ENCODE results near the gene DKK2. TPM values are rescaled to one million over a fixed set of nuclear protein-coding genes. Genes with fewer than 3 reads are reported as not detected.

Gene DKK2
- total and polyA plus RNA-seq, 2 donors from 2014 or later: 0.19 to 0.22 TPM

DNA sequence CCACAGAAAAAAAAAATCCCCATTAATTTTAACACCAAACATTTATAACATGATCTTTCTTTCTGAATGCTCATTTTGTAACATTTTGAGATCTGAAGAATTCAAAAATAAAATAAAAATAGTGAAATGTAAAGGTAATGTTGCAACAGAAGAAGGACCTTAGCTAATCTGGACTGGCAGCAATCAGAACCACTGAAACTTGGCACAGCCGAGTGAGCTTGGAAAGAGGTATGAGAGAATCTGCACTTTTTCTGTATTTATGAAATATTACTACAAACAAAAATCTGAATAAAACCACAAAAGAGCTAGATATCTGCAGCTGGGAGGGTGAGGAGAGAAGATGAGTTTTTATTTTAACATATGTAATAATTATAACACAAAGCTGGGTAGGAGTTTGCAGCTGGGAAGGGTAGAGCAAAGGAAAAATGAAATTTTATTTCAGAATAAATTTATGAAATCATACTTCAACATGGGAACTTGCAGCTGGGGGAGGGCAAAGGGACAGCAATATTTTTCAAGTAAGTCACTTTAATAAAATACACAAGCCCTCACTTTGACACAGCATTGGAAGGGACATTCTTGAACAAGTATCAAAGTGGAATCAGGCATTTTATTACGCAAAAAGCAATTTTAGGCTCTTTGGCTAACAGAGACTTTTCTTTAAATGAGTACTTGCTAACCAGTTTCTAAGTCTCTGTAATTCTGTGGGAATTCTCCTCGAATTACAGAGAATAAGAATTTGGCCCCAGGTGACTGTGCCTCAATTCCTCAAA is 26.7 kb downstream of the DKK2 start:
- FAIRE-seq: no peak
- TF ChIP-seq, protein P1, sequence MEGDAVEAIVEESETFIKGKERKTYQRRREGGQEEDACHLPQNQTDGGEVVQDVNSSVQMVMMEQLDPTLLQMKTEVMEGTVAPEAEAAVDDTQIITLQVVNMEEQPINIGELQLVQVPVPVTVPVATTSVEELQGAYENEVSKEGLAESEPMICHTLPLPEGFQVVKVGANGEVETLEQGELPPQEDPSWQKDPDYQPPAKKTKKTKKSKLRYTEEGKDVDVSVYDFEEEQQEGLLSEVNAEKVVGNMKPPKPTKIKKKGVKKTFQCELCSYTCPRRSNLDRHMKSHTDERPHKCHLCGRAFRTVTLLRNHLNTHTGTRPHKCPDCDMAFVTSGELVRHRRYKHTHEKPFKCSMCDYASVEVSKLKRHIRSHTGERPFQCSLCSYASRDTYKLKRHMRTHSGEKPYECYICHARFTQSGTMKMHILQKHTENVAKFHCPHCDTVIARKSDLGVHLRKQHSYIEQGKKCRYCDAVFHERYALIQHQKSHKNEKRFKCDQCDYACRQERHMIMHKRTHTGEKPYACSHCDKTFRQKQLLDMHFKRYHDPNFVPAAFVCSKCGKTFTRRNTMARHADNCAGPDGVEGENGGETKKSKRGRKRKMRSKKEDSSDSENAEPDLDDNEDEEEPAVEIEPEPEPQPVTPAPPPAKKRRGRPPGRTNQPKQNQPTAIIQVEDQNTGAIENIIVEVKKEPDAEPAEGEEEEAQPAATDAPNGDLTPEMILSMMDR (IDR thresholded peaks at IDR 0.05; ENCODE audit: borderline replicate concordance, extremely low read depth, insufficient read depth): no peak
- Histone ChIP-seq H3K4me3 (ENCODE audit: low read length in 3 of 3) (no peak overlapping the region), H3K9me3 (ENCODE audit: control insufficient read depth in 2 of 3, insufficient read depth in 1 of 3, low read length in 3 of 3) (no peaks in the 10 kb centered on the region), H3K27me3 (ENCODE audit: control insufficient read depth, insufficient read depth, low read length) (no peaks in the 10 kb centered on the region), H3K4me1 (ENCODE audit: control insufficient read depth in 2 of 3, insufficient read depth in 2 of 3, low read depth in 1 of 3, low read length in 3 of 3) (no peaks in the 10 kb centered on the region), H3K27ac (ENCODE audit: low read depth in 2 of 2, low read length in 2 of 2) (no peak overlapping the region), H3K9ac (ENCODE audit: low read length in 3 of 3) (no peak overlapping the region), H3K36me3 (ENCODE audit: control insufficient read depth in 2 of 3, insufficient read depth in 3 of 3, low read length in 3 of 3) (no peaks in the 10 kb centered on the region)
- intact Hi-C loops (cut with DNase I): no loop called here
- DNase-seq: no peak

DNA sequence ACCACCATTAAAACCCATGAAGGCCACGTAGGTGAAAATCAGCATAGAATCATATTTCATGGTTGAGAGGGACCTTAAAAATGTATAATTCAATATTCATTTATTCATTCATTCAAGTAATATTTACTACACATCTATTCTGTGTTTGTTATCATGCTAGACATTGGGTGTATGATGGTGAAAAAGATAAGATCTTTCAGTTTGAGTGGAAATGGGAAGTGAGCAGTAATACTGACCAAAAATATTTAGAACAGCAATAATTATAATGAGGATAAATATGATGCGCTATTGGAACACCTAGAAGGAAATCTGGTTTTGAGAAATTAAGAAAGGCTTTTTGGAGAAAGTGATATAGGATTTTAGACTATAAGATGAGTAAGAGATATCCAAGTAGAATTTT is 28.0 kb downstream of the DKK2 start:
- DNase-seq (no peak), FAIRE-seq (no peak)
- H3K9me3 ChIP-seq (ENCODE audit: control insufficient read depth in 2 of 3, insufficient read depth in 1 of 3, low read length in 3 of 3): no peaks in the 10 kb centered on the region
- no peaks in the 10 kb centered on the region for H3K4me1 ChIP-seq (ENCODE audit: control insufficient read depth in 2 of 3, insufficient read depth in 2 of 3, low read depth in 1 of 3, low read length in 3 of 3)
- no peak overlapping the region for H3K4me3 ChIP-seq (ENCODE audit: low read length in 3 of 3)
- H3K27ac ChIP-seq (ENCODE audit: low read depth in 2 of 2, low read length in 2 of 2): no peak overlapping the region
- intact Hi-C loops (cut with DNase I): no loop called here
- H3K36me3 ChIP-seq (ENCODE audit: control insufficient read depth in 2 of 3, insufficient read depth in 3 of 3, low read length in 3 of 3): no peaks in the 10 kb centered on the region
- no peaks in the 10 kb centered on the region for H3K27me3 ChIP-seq (ENCODE audit: control insufficient read depth, insufficient read depth, low read length)
- H3K9ac ChIP-seq (ENCODE audit: low read length in 3 of 3): no peak overlapping the region
- TF ChIP-seq, protein P1 (IDR thresholded peaks at IDR 0.05; ENCODE audit: borderline replicate concordance, extremely low read depth, insufficient read depth): no peak

- H3K27ac ChIP-seq (ENCODE audit: low read depth in 2 of 2, low read length in 2 of 2): no peak overlapping the region
- H3K36me3 ChIP-seq (ENCODE audit: control insufficient read depth in 2 of 3, insufficient read depth in 3 of 3, low read length in 3 of 3): no peaks in the 10 kb centered on the region
- intact Hi-C loops (cut with DNase I): no loop called here
- no peak for DNase-seq
- TF ChIP-seq, protein P1 (IDR thresholded peaks at IDR 0.05; ENCODE audit: borderline replicate concordance, extremely low read depth, insufficient read depth): no peak
- no peaks in the 10 kb centered on the region for H3K27me3 ChIP-seq (ENCODE audit: control insufficient read depth, insufficient read depth, low read length)
- H3K4me3 ChIP-seq (ENCODE audit: low read length in 3 of 3): no peak overlapping the region
- H3K9me3 ChIP-seq (ENCODE audit: control insufficient read depth in 2 of 3, insufficient read depth in 1 of 3, low read length in 3 of 3): no peaks in the 10 kb centered on the region
- H3K9ac ChIP-seq (ENCODE audit: low read length in 3 of 3): no peak overlapping the region
- no peak for FAIRE-seq
- H3K4me1 ChIP-seq (ENCODE audit: control insufficient read depth in 2 of 3, insufficient read depth in 2 of 3, low read depth in 1 of 3, low read length in 3 of 3): no peaks in the 10 kb centered on the region
Measured at GRCh38 chr4:107006218-107006617, 29.9 kb downstream of the DKK2 start.
